Nephron (organoid): ENCODE results near the gene SHANK1.

Source experiments
- H3K27ac Mint-ChIP-seq, 3 experiments: 2 replicates each; pipeline ENCODE4 v1.8.0; 2020; ENCODE audit warnings: mixed read lengths in 3 of 3, mild to moderate bottlenecking in 2 of 3, moderate library complexity in 1 of 3
- H3K27me3 Mint-ChIP-seq: 2 replicates; pipeline ENCODE4 v1.8.0; 2021; ENCODE audit warnings: low read depth, mild to moderate bottlenecking, moderate library complexity, mixed read lengths
- H3K36me3 Mint-ChIP-seq: 2 replicates; pipeline ENCODE4 v1.8.0; 2020; ENCODE audit warnings: low read depth, mixed read lengths
- H3K4me1 Mint-ChIP-seq: 2 replicates; pipeline ENCODE4 v1.8.0; 2020; ENCODE audit warnings: mixed read lengths
- H3K4me3 Mint-ChIP-seq, 3 experiments: 2 replicates each; pipeline ENCODE4 v1.8.0; 2020; ENCODE audit warnings: mild to moderate bottlenecking in 3 of 3, mixed read lengths in 3 of 3, moderate library complexity in 2 of 3
- H3K9me3 Mint-ChIP-seq: 2 replicates; pipeline ENCODE4 v1.8.0; 2020; ENCODE audit warnings: mixed read lengths
- CTCF ChIP-seq, 3 experiments: fragments of 200-600 bp; sonication (generic); IDR thresholded peaks; one replicate each; pipeline ENCODE4 v1.5.0; 2021; ENCODE audit warnings: antibody characterized with exemption in 3 of 3; ENCODE audit not compliant: unreplicated experiment in 3 of 3

Gene SHANK1

GRCh38 chr19:50723735-50724521 is 4.3 kb upstream of the SHANK1 start:
- Mint-ChIP-seq H3K9me3 (no peaks in the 10 kb centered on the region), H3K4me3 (peak overlapping the region; percentile 89 to 91 (median 90)), H3K36me3 (no peaks in the 10 kb centered on the region), H3K4me1 (peaks cover 46% of the 10 kb centered on the region), H3K27ac (peak overlapping the region; percentile 86 to 96 (median 90)), H3K27me3 (peaks cover 5% of the 10 kb centered on the region)
- TF ChIP-seq CTCF (IDR thresholded peaks at IDR 0.05; ENCODE audit: unreplicated experiment in 3 of 3): no peak

GRCh38 chr19:50723069-50723468 is 3.5 kb upstream of the SHANK1 start, which contains the start of gene CLEC11A:
Gene CLEC11A, plus strand, starts transcription at chr19:50723364. Its CDS starts 162 bp downstream, at chr19:50723526.
- peak within 1 kb of the TSS; percentile 90 to 96 (median 94) for H3K27ac Mint-ChIP-seq
- no peak for TF ChIP-seq CTCF (IDR thresholded peaks at IDR 0.05; ENCODE audit: unreplicated experiment in 3 of 3)
- H3K27me3 Mint-ChIP-seq: no peaks in the 10 kb centered on the region
- no peaks in the 10 kb centered on the region for H3K9me3 Mint-ChIP-seq
- H3K4me3 Mint-ChIP-seq: peak within 1 kb of the TSS; percentile 89 to 91 (median 90)
- H3K36me3 Mint-ChIP-seq: no peaks in the 10 kb centered on the region
- peaks cover 40% of the 10 kb centered on the region for H3K4me1 Mint-ChIP-seq

DNA sequence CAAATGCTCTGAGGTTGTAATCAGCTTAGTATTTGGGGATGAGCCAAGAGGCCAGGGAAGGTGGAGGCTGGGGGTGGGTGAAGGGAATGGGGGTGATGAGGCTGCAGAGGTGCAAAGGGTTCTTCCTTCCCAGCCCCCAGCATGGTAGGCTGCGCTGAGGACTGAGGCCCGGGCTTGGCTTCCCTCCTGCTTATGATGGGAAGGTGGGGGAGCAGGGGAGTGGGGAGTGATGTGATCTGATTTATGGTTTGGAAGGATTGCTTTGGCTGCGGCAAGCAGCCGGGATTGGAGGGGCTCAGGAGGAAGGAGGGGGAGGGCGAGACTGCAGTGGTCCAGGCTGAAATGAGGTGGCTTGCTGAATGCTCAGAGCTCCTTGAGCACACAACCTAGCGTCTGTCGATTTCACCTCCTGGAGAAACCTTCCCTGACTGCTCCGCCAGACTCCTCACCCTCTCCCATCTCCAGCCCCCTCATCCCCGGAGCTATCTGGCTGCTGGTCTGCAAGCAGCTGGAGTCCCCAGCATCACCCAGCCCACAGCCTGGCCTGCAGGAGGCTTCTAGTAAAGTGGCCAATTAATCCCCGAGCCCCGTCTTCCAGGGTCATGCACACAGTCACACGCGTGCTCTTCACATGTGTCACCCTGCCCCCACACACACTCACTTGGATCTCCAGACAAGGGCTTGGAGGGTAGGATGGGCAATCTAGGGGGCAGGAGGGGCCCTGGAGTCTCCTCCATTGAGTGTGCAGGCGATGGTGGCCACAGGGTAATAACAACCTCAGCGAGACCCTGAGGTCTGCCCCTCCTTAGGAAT is 2.8 kb upstream of the SHANK1 start:
- peak overlapping the region; percentile 89 to 91 (median 90) for H3K4me3 Mint-ChIP-seq
- H3K27ac Mint-ChIP-seq: peak overlapping the region; percentile 90 to 96 (median 94)
- no peaks in the 10 kb centered on the region for H3K9me3 Mint-ChIP-seq
- H3K27me3 Mint-ChIP-seq: peaks cover 2% of the 10 kb centered on the region
- peaks cover 36% of the 10 kb centered on the region for H3K4me1 Mint-ChIP-seq
- TF ChIP-seq CTCF (IDR thresholded peaks at IDR 0.05; ENCODE audit: unreplicated experiment in 3 of 3): no peak
- no peaks in the 10 kb centered on the region for H3K36me3 Mint-ChIP-seq

GRCh38 chr19:50721441-50722137 is 2.0 kb upstream of the SHANK1 start:
- Mint-ChIP-seq H3K9me3 (no peaks in the 10 kb centered on the region), H3K4me1 (peaks cover 31% of the 10 kb centered on the region), H3K36me3 (no peaks in the 10 kb centered on the region), H3K27ac (peak overlapping the region; percentile 90 to 96 (median 94)), H3K27me3 (peaks cover 5% of the 10 kb centered on the region), H3K4me3 (peak overlapping the region; percentile 89 to 91 (median 90))
- no peak for TF ChIP-seq CTCF (IDR thresholded peaks at IDR 0.05; ENCODE audit: unreplicated experiment in 3 of 3)

- H3K27ac Mint-ChIP-seq: peak overlapping the region; percentile 0 to 69 (median 32)
- peaks cover 7% of the 10 kb centered on the region for H3K27me3 Mint-ChIP-seq
- H3K36me3 Mint-ChIP-seq: peaks cover under 1% of the 10 kb centered on the region
- peak overlapping the region; percentile 75 to 78 (median 77) for H3K4me3 Mint-ChIP-seq
- H3K4me1 Mint-ChIP-seq: peaks cover 31% of the 10 kb centered on the region
- TF ChIP-seq CTCF (IDR thresholded peaks at IDR 0.05; ENCODE audit: unreplicated experiment in 3 of 3): peak in 1 of 3 experiments; percentile 11
- no peaks in the 10 kb centered on the region for H3K9me3 Mint-ChIP-seq
Measured at GRCh38 chr19:50720921-50721381, 1.3 kb upstream of the SHANK1 start.
